Endothelial cell of umbilical vein (primary cell): Measurements from ENCODE around the gene SELPLG. TPM values are rescaled to one million over a fixed set of nuclear protein-coding genes. Genes with fewer than 3 reads are reported as not detected.

Experiments
- BruUV-seq: library from RNA; stranded (reverse); fragments of 400-500 nt; replicated peaks from 2 replicates; lab custom pipeline; 2021; lab: Mats Ljungman, UMichigan
- CTCF ChIA-PET: fragments of 300-600, 350-600 bp; sonication (Branson Sonifier 250); formaldehyde crosslinking; loops from one replicate; lab custom pipeline; 2021; ENCODE audit warnings: antibody characterized with exemption, inconsistent platforms; lab: Charles Lee
- POLR2A ChIA-PET: fragments of 300-600, 350-600 bp; sonication (Branson Sonifier 250); formaldehyde crosslinking; loops from one replicate; lab custom pipeline; 2021; ENCODE audit warnings: antibody characterized with exemption, inconsistent platforms; lab: Charles Lee
- DNase-seq: peaks from one replicate; pipeline ENCODE4 v3.0.0-alpha.2; 2011; ENCODE audit warnings: low read depth, low spot score
- FAIRE-seq: peaks from 2 replicates; lab custom pipeline; 2011; peaks lifted over from hg19 to GRCh38; lab: Jason Lieb, UNC
- H2AFZ ChIP-seq: 2 replicates; pipeline ENCODE4 v1.6.0; 2012; ENCODE audit warnings: low read depth, low read length, control low read depth, inconsistent platforms
- H3K27ac ChIP-seq: 2 replicates; pipeline ENCODE4 v1.5.1; 2011; ENCODE audit warnings: low read depth, mild to moderate bottlenecking, control low read depth, low read length, moderate library complexity; ENCODE audit not compliant: insufficient read depth
- H3K27me3 ChIP-seq, 2 experiments: 2 replicates each; pipeline versions ENCODE4 v1.6.0 to v1.6.1; 2011; ENCODE audit warnings: low read length in 2 of 2, mixed read lengths in 1 of 2; ENCODE audit not compliant: control insufficient read depth in 2 of 2, insufficient read depth in 2 of 2
- H3K36me3 ChIP-seq, 2 experiments: 2 replicates in 1 of 2; 3 replicates in 1 of 2; pipeline ENCODE4 v1.5.1; 2011; ENCODE audit warnings: low read length in 2 of 2, mild to moderate bottlenecking in 1 of 2, moderate library complexity in 1 of 2; ENCODE audit not compliant: control insufficient read depth in 2 of 2, insufficient read depth in 2 of 2; ENCODE audit errors: extremely low read depth in 1 of 2
- H3K4me1 ChIP-seq: 3 replicates; pipeline ENCODE4 v1.5.1; 2011; ENCODE audit warnings: mild to moderate bottlenecking, low read length; ENCODE audit not compliant: control insufficient read depth, insufficient read depth; ENCODE audit errors: extremely low read depth
- H3K4me2 ChIP-seq: 2 replicates; pipeline ENCODE4 v1.6.1; 2011; ENCODE audit warnings: low read length, control low read depth, mixed read lengths; ENCODE audit not compliant: insufficient read depth
- H3K4me3 ChIP-seq, 3 experiments: fragments of 200-600 bp in 1 of 3; sonication (generic), shearing (Covaris generic) in 1 of 3; replicated peaks in 1 of 3; 2 replicates each; pipeline ENCODE4 v1.5.1; 2011 to 2016; ENCODE audit warnings: control low read depth in 3 of 3, low read length in 3 of 3, mild to moderate bottlenecking in 2 of 3, inconsistent platforms in 1 of 3, low read depth in 1 of 3, moderate library complexity in 1 of 3; ENCODE audit not compliant: insufficient read depth in 1 of 3
- H3K79me2 ChIP-seq: 2 replicates; pipeline ENCODE4 v1.6.0; 2012; ENCODE audit warnings: low read length, inconsistent platforms; ENCODE audit not compliant: control insufficient read depth, insufficient read depth
- H3K9ac ChIP-seq: replicated peaks from 2 replicates; pipeline ENCODE3; 2011; ENCODE audit warnings: low read length, control low read depth; ENCODE audit not compliant: insufficient read depth; ENCODE audit errors: extremely low read depth
- H3K9me1 ChIP-seq: replicated peaks from 3 replicates; pipeline ENCODE4 v1.6.0; 2011; ENCODE audit warnings: mild to moderate bottlenecking, low read length; ENCODE audit not compliant: control insufficient read depth, insufficient read depth; ENCODE audit errors: extremely low read depth
- H3K9me3 ChIP-seq: replicated peaks from 2 replicates; pipeline ENCODE4 v1.5.1; 2012; ENCODE audit warnings: low read length, inconsistent platforms; ENCODE audit not compliant: control insufficient read depth, insufficient read depth
- H4K20me1 ChIP-seq: replicated peaks from 2 replicates; pipeline ENCODE3; 2011; ENCODE audit warnings: mild to moderate bottlenecking, low read length; ENCODE audit not compliant: control insufficient read depth, insufficient read depth; ENCODE audit errors: extremely low read depth
- CTCF ChIP-seq, 2 donors: IDR thresholded peaks; 1 replicate in 1 of 2; 2 replicates in 1 of 2; pipeline ENCODE4 v1.5.1; 2011; ENCODE audit warnings: low read length in 2 of 2, mild to moderate bottlenecking in 2 of 2, moderate library complexity in 2 of 2, control low read depth in 1 of 2, inconsistent platforms in 1 of 2, low read depth in 1 of 2; ENCODE audit not compliant: insufficient read depth in 1 of 2; ENCODE audit errors: extremely low read depth in 1 of 2
- EZH2 ChIP-seq: IDR thresholded peaks from 2 replicates; pipeline ENCODE4 v1.6.1; 2012; ENCODE audit warnings: borderline replicate concordance, low read depth, mild to moderate bottlenecking, moderate library complexity, low read length, inconsistent platforms; ENCODE audit not compliant: severe bottlenecking
- FOS ChIP-seq: IDR thresholded peaks from 2 replicates; pipeline ENCODE4 v1.6.1; 2011; ENCODE audit warnings: mild to moderate bottlenecking, low read length, moderate library complexity, borderline replicate concordance; ENCODE audit not compliant: insufficient read depth
- GATA2 ChIP-seq: IDR thresholded peaks from 2 replicates; pipeline ENCODE4 v1.7.0; 2011; ENCODE audit warnings: low read depth, mild to moderate bottlenecking, moderate library complexity, mixed read lengths, low read length; ENCODE audit not compliant: insufficient read length, insufficient read depth
- JUN ChIP-seq: IDR thresholded peaks from 2 replicates; pipeline ENCODE4 v1.6.1; 2011; ENCODE audit warnings: borderline replicate concordance, low read depth; ENCODE audit not compliant: insufficient read length, insufficient read depth
- MYC ChIP-seq: IDR thresholded peaks from one replicate; pipeline ENCODE4 v1.6.1; 2011; ENCODE audit warnings: mild to moderate bottlenecking, low read depth, low read length
- POLR2A ChIP-seq: IDR thresholded peaks from 2 replicates; pipeline ENCODE4 v1.6.1; 2012; ENCODE audit warnings: low read depth, mild to moderate bottlenecking, control low read depth, low read length
- POLR2AphosphoS5 ChIP-seq: IDR thresholded peaks from 2 replicates; pipeline ENCODE4 v1.6.1; 2012; ENCODE audit warnings: low read depth, mild to moderate bottlenecking, control low read depth, low read length, moderate library complexity; ENCODE audit not compliant: insufficient read depth
- dilution Hi-C: fragments of 300-500 bp; cut with MboI; formaldehyde crosslinking; loops from one replicate; pipeline ENCODE4 v1.15.0; 2019; ENCODE audit warnings: low sequenced_read_pairs; ENCODE audit not compliant: extremely low pct_ligation_motif_present
- intact Hi-C: fragments of 100-400 bp; cut with micrococcal nuclease; formaldehyde crosslinking; loops from one replicate; pipeline ENCODE4 v1.10.0; 2022
- polyA plus RNA-seq, 4 experiments: library from polyadenylated mRNA; depleted of rRNA in 3 of 4; stranded (reverse) in 3 of 4; unstranded in 1 of 4; fragments of >200 nt; gene quantifications; 2 replicates each; pipeline versions ENCODE4 v1.2.1 to v1.2.3, GENCODE V29; 2011 to 2012; ENCODE audit warnings: missing spikeins in 1 of 4
- total RNA-seq: library from RNA; stranded (reverse); gene quantifications from 2 replicates; pipeline ENCODE4 v1.2.3, GENCODE V29; 2021
- TF ChIP-seq, protein P1 (sequence below): IDR thresholded peaks from 2 replicates; pipeline ENCODE4 v1.6.1; 2011; ENCODE audit not compliant: insufficient read depth, insufficient read length

SELPLG gene
- total and polyA plus RNA-seq, 2 donors (not counting 3 experiments of a cell fraction or from before 2014, with no cell fraction given), result 1.0 to 1.2 TPM

- POLR2A ChIA-PET, result no interaction called here
- Histone ChIP-seq H3K4me2 (no peak overlapping the region), H3K36me3 (no peaks in the 10 kb centered on the region), H3K27ac (no peak overlapping the region), H3K9me3 (no peaks in the 10 kb centered on the region), H3K27me3 (peaks cover 0 to 4% of the 10 kb centered on the region in 2 experiments), H2AFZ (no peak overlapping the region), H3K9me1 (no peaks in the 10 kb centered on the region), H3K4me1 (no peaks in the 10 kb centered on the region), H3K9ac (no peak overlapping the region), H3K4me3 (no peak overlapping the region), H3K79me2 (no peaks in the 10 kb centered on the region), H4K20me1 (no peaks in the 10 kb centered on the region)
- dilution Hi-C loops (no loop called here), intact Hi-C loops (no loop called here)
- CTCF ChIA-PET, result interaction anchor here (1.1 kb wide), 1 partner anchor 31 kb away, joined by 3 read pairs; no protein-coding TSS in a partner anchor
- BruUV-seq, result no TSS peak
- TF ChIP-seq POLR2AphosphoS5 (no peak), CTCF (IDR thresholded peaks at IDR 0.05; ENCODE audit: extremely low read depth in 1 of 2, insufficient read depth in 1 of 2, low read depth in 1 of 2, low read length in 2 of 2) (no peak), FOS (no peak), MYC (no peak), POLR2A (no peak), GATA2 (no peak), EZH2 (no peak), JUN (no peak)
- TF ChIP-seq, protein P1, sequence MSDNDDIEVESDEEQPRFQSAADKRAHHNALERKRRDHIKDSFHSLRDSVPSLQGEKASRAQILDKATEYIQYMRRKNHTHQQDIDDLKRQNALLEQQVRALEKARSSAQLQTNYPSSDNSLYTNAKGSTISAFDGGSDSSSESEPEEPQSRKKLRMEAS, result no peak
- DNase-seq (no peak), FAIRE-seq (no peak)
Measured at GRCh38 chr12:108586306-108586705, 47.4 kb downstream of the SELPLG start.
